ENCODE data around the gene COL27A1.

DNA sequence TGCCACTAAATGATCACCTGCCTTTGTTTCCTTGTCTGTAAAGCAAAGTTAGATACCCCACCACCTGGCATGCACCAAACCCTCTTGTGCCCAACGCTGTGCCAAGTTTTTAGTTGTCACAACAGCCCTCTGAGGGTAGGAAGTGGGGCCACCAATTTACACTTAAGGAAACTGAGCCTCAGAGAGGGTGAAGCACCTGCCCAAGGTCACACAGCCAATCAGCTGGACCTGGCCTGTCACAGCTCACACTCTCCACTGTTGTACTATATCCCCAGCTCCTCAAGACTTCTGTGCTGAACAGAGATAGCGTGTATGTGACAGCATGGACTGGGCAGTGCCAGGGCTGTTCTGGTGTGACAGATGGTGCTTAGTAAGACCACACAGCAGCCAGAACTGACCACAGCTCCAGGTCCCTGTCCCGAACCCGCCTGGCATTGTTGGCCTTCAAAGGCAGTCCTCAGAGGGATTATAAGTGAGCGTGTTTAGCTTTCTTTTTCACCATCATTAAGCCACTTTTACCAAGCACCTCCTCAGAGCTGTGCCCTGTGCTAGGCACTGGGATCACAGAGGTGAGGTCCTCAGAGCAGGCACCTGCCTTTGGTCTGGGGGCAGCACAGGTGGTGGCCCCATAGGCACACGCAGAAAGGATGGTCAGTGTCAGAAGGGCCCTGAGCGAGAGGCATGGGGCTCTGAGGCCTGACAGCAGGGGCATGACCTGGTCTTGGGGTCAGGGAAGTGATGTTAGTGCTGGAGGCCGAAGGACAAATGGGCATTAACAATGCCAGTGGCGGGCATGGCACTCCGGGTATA lies 71.1 kb downstream of the COL27A1 start:
- TF ChIP-seq EZH2 (IDR thresholded peaks at IDR 0.05; ENCODE audit: borderline replicate concordance, low read depth, low read length, severe bottlenecking), result no peak
- TF ChIP-seq POLR2A (IDR thresholded peaks at IDR 0.05; ENCODE audit: low read depth, low read length), result no peak
- no peak for TF ChIP-seq JUN (IDR thresholded peaks at IDR 0.05; ENCODE audit: borderline replicate concordance, insufficient read depth, insufficient read length, low read depth)
- TF ChIP-seq, protein P1, sequence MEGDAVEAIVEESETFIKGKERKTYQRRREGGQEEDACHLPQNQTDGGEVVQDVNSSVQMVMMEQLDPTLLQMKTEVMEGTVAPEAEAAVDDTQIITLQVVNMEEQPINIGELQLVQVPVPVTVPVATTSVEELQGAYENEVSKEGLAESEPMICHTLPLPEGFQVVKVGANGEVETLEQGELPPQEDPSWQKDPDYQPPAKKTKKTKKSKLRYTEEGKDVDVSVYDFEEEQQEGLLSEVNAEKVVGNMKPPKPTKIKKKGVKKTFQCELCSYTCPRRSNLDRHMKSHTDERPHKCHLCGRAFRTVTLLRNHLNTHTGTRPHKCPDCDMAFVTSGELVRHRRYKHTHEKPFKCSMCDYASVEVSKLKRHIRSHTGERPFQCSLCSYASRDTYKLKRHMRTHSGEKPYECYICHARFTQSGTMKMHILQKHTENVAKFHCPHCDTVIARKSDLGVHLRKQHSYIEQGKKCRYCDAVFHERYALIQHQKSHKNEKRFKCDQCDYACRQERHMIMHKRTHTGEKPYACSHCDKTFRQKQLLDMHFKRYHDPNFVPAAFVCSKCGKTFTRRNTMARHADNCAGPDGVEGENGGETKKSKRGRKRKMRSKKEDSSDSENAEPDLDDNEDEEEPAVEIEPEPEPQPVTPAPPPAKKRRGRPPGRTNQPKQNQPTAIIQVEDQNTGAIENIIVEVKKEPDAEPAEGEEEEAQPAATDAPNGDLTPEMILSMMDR (IDR thresholded peaks at IDR 0.05; ENCODE audit: extremely low read depth in 1 of 2, insufficient read depth in 1 of 2, low read depth in 1 of 2, low read length in 2 of 2), result no peak
- TF ChIP-seq, protein P2, sequence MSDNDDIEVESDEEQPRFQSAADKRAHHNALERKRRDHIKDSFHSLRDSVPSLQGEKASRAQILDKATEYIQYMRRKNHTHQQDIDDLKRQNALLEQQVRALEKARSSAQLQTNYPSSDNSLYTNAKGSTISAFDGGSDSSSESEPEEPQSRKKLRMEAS (IDR thresholded peaks at IDR 0.05; ENCODE audit: insufficient read depth, insufficient read length), result no peak

Data from endothelial cell of umbilical vein (primary cell).